Stimulated activated naive CD4-positive, alpha-beta T cell treated with Interleukin-2 at 50 U/mL for 16 hours (primary cell): ENCODE results near the gene SSTR4.
"Not testable (repeated sequence)": the region's sequence is repeated elsewhere in the genome, so short reads cannot be mapped to it uniquely, and the experiment has no call there.

Source experiments
- DNase-seq: peaks from one replicate; lab custom pipeline; 2025; lab: John Stamatoyannopoulos, UW

Gene SSTR4

DNA sequence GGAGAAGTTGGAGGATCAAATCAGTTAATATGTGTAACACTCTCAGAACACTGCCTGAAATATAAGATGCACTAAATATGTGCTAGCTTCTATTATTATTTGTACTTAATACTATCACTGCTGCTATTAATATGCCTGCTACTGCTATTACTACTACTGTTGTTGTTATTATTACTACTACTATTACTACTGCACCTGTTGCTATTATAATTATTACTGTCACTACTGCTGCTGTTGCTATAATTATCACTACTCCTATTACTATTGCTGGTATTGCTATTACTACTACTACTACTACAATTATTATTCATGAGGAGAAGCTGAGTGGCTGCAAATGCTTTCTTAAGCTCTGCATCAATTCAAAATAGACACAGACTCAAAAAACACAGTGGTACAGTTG, 16.7 kb upstream of the SSTR4 start:
- no peak for DNase-seq

GRCh38 chr20:23018941-23019340, 16.2 kb upstream of the SSTR4 start:
- DNase-seq: no peak

GRCh38 chr20:23019403-23019802, 15.7 kb upstream of the SSTR4 start:
- no peak for DNase-seq

GRCh38 chr20:23020230-23021018, 14.7 kb upstream of the SSTR4 start:
- no peak for DNase-seq

DNA sequence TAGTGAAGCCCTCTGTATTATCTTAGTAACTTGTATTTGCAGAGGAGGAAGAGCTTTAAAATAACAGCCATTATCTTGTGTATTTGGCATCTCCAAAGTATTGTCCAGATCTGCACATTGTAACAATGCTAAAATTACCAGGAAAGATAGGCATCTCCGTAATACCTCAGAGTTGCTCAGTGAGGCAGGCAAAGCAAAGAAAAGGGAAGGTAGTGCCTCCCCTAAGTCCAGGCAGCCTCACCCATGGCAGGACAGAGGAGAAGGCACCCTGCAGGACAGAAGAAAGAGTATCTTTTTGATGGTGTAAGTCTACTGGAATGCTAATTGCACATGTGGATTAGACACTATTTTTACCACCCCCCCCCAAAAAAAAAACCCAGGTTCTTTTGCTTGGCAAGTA, 13.6 kb upstream of the SSTR4 start:
- DNase-seq: no peak

DNA sequence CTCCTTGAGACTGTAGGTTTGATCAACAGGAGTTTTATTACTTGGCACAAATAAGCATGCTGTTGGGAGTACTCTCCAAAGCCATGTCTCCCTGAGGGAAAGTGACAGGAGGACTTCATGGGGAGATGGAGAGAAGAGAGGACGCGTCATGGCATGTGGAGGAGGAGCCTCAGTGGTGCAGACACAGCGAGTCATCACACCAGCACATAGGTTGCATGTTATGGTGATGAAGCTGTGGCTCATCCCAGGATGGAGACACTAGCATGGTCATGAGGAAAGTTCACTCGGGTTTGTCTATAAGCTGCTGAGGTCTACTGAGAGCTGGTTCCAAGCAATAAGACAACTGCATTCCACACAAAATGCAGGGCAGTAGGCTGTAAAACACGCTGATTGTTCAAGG, 13.2 kb upstream of the SSTR4 start:
- DNase-seq: no peak

DNA sequence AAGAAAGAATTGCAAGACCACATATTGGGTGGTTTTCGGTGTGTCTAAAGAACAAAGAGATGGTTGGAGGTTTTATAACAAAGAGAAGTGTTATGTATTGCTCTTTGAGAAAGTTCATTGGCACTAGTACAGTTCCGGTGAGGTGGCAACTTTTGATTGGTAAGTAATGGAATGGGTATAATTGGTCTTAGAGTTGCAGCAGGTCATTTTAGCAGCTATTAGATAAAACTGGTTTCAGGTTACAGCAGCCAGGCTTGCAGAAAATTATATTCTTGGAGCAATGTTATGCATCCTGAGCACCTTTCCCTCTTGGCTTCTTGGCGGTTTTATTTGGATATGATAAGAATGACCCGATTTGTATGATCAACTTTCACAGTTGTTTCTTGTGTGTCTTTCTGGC, 12.3 kb upstream of the SSTR4 start:
- DNase-seq: no peak

- no peak for DNase-seq
These were observed 11.4 kb upstream of the SSTR4 start for GRCh38 chr20:23023621-23024177.

- no peak for DNase-seq
These were observed 10.4 kb upstream of the SSTR4 start for GRCh38 chr20:23024701-23025100.

DNA sequence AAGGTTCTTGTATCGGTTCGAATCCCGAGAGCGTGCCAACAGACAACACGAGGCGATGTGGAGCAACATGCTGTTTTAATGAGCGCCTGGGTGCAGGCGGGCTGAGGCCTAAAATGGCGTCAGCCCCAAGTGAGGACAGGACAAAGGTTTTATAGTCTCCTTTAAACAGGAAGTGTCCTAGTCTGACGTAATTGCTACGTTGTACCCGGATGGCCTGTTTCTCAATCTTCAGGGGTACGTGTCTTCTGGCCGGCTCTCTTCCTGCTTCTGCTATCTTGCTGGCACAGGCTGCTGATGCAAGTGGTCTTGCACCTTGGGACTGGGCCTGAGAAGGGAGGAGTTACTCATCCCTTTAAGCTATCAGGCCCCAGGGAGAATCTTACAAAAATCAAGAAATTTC, 9.6 kb upstream of the SSTR4 start:
- DNase-seq: not testable (repeated sequence)

DNA sequence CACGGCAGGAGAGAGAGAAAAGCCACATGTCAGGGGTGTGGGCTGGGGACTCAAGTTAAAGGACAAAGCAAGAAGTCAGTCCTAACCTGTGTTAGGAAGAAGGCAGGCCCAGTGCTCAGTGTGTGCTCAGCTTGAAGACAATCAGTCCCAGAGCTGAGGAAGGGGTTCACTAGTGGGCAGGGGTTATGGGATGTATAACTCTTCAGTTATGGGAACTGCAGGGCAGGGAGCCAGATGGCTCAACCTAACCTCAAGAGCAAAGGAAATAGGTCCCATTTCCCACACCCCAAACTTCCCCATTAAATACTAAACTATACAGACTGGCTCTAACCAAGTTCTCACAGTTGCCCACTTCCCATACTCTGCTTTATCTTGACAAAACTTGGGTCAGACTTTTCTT, 7.4 kb upstream of the SSTR4 start:
- no peak for DNase-seq

DNA sequence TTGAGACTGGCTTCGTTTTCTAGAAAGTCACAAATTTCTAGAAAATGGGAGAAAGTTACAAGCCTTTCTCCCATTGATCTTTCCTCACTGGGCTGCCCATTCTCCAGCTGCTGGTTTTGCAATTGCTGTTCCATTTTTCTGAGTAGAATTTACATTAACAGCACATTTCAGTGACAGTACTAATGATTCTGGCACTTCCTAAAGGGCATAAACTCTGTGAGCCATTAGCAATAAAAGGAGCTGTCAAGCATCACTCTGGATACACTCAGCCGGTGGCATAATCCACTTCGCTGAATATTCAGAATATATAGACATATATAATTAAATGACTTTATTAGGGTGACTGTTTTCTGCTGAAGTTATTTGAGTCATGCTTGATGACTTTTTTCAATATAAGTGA, 6.7 kb upstream of the SSTR4 start:
- DNase-seq: no peak

DNA sequence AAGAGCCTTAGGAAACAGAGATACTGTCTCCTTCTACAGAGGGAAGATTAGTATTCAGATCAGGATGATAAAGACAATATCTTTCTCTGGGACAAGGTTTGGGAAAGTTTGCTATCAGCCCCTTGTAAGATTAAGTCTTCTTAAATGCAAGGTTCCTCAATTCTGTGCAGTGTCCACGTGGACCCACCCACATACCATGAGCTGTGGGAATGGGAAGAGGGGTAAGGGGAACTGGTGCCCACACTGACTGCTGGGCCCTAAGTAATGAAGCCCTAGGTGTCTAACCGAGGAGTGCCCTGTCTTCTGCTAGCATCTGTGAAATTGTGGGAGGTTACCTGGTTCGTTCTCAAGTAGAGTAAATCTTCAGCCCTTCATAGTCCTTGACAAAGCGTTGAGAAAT, 5.8 kb upstream of the SSTR4 start:
- DNase-seq: no peak

- DNase-seq: no peak
These were observed 3.8 kb upstream of the SSTR4 start for GRCh38 chr20:23031346-23031745.

GRCh38 chr20:23032056-23032749, 2.9 kb upstream of the SSTR4 start:
- DNase-seq: no peak

GRCh38 chr20:23032750-23033078, 2.4 kb upstream of the SSTR4 start:
- no peak for DNase-seq

DNA sequence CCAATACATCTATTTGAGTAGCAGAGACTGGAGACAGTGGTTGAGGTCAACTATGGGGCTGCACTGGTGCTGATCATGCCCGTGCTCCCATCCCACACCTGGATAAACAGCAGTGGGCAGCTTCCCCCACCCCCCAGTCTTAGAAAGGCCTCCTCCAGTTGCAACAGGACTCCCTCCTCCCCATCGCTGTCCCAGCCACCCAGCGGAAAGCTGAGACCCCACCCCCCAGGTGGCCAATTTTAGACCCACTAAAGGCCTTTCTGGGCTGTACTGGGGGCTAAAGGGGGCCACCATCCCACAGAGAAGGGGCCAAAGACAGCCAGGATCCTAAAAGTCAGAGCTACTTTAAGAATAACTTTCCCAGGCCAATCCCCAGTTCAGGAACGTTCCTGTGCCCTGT, 1.2 kb upstream of the SSTR4 start:
- DNase-seq: no peak

GRCh38 chr20:23035731-23036130, 619 bp downstream of the SSTR4 start:
- DNase-seq: no peak

DNA sequence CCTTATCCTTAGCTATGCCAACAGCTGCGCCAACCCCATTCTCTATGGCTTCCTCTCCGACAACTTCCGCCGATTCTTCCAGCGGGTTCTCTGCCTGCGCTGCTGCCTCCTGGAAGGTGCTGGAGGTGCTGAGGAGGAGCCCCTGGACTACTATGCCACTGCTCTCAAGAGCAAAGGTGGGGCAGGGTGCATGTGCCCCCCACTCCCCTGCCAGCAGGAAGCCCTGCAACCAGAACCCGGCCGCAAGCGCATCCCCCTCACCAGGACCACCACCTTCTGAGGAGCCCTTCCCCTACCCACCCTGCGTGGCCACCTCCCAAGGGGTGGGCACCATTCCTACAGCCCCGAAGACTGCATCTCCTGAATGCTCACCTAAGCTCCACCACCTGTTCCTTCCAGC, 1.3 kb downstream of the SSTR4 start:
- no peak for DNase-seq

- no peak for DNase-seq
These were observed 1.9 kb downstream of the SSTR4 start for GRCh38 chr20:23037017-23037481.

- no peak for DNase-seq
These were observed 4.2 kb downstream of the SSTR4 start for GRCh38 chr20:23039136-23039875.

DNA sequence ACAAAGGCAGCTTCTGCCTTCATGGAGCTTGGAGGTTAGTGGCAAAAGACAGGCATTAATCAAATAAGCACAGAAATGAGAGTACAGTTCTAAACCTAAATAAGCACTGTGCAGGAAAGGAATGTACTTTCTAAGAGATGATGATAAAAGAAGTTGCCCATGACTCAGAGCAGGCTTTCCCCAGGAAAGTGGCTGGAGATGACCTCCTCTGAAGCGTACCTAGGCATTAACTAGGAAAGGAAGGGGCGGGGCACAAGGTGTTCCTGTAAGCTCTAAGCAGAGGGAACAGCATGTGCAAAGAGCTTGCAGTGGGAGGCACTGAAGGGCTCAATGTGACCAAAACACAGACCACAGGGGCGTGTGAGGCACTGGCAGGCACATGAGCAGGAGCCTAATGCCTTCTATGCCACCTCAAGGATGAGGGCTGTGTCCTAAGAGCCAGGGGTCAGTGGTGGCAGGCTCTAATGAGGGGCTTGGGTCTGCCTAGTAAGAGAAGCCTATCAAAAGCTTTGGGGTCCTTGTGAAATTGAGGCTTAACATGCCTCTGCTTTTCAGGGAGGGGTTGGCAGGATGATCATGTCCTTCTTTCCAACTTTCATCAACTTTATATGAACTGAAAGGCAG, 4.9 kb downstream of the SSTR4 start:
- no peak for DNase-seq
